ENCODE results near the gene TNFRSF8. TPM values are rescaled to one million over a fixed set of nuclear protein-coding genes. Genes with fewer than 3 reads are reported as not detected.

The TNFRSF8 gene
- total RNA-seq, 1 donor from 2014 or later, result 0.59 TPM

GRCh38 chr1:12128120-12128519 is 65.0 kb downstream of the TNFRSF8 start:
- ATAC-seq (ENCODE audit: poor library complexity) (no peak), DNase-seq (no peak)
- intact Hi-C loops (cut with DNase I), result no loop called here

GRCh38 chr1:12129624-12130023 is 66.5 kb downstream of the TNFRSF8 start:
- DNase-seq (no peak), ATAC-seq (ENCODE audit: poor library complexity) (no peak)
- intact Hi-C loops (cut with DNase I), result no loop called here

DNA sequence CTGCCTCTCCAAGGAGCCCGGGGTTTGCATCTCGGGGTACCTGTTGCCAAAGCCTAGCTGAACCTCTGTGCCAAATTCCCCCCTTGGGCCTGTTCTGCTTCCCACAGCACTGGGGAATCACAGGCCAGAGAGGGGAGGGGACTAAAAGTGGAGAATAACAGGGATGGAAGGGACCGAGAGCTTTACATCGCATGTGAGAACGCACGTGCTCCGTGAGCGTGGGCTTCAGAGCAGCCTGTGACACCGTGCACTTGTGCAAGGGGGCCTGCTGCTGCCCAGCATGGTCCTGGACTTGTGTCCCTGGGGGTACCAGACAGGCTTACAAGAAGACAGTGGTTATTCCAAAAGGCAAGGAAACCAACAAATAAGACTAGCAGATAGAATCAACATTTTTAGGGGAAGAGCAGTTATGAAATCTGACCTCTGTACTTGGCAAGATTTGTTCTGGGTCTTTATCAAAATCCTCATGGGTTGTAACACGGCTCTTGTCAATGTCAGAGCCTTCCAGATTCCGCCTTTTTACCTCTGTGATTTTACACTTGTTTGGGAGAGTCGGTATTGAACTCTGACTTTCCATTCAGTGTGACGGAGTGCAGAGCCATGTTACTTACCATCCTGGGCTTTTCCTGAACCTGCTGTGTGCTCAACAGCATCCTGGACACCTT is 67.5 kb downstream of the TNFRSF8 start:
- ATAC-seq (ENCODE audit: poor library complexity) (no peak), DNase-seq (no peak)
- intact Hi-C loops (cut with DNase I), result no loop called here

GRCh38 chr1:12132078-12132477 is 69.0 kb downstream of the TNFRSF8 start:
- intact Hi-C loops (cut with DNase I), result no loop called here

GRCh38 chr1:12134716-12135115 is 71.6 kb downstream of the TNFRSF8 start:
- intact Hi-C loops (cut with DNase I), result no loop called here
- DNase-seq (no peak), ATAC-seq (ENCODE audit: poor library complexity) (no peak)

More at GRCh38 chr1:12132078-12132477, 69.0 kb downstream of the TNFRSF8 start:
- ATAC-seq (ENCODE audit: poor library complexity) (peak; percentile 28), DNase-seq (no peak)

- intact Hi-C loops (cut with DNase I), result no loop called here
- peak; percentile 84 for DNase-seq
- peak; percentile 71 for ATAC-seq (ENCODE audit: poor library complexity)
These were observed 72.5 kb downstream of the TNFRSF8 start for GRCh38 chr1:12135612-12136011.

DNA sequence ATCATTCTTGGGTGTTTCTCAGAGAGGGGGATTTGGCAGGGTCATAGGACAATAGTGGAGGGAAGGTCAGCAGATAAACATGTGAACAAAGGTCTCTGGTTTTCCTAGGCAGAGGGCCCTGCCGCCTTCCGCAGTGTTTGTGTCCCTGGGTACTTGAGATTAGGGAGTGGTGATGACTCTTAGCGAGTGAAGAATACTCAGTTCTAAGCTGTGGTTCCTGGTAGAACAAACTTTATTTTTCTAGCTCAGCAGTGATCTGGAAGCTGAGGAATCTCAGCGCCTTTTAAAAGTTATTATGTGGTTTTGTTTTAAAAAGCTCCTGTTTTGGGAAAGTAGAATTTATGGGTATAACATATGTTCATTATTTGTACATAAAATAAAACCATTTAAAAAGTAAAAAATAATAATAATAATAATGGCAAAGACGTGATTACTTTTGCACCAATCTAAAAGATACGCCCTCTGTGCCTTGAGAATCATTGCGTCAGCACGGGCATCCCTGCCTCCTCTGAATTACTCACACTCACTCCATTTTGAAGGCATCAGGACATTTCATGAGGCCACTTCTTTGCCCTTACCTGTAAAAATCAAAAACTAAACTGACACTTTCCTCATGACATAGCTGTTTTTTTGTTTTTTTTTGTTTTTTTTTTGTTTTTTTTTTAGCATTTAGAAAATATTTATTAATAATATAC is 74.0 kb downstream of the TNFRSF8 start:
- intact Hi-C loops (cut with DNase I), result no loop called here
- ATAC-seq (ENCODE audit: poor library complexity), result no peak
- DNase-seq, result no peak

DNA sequence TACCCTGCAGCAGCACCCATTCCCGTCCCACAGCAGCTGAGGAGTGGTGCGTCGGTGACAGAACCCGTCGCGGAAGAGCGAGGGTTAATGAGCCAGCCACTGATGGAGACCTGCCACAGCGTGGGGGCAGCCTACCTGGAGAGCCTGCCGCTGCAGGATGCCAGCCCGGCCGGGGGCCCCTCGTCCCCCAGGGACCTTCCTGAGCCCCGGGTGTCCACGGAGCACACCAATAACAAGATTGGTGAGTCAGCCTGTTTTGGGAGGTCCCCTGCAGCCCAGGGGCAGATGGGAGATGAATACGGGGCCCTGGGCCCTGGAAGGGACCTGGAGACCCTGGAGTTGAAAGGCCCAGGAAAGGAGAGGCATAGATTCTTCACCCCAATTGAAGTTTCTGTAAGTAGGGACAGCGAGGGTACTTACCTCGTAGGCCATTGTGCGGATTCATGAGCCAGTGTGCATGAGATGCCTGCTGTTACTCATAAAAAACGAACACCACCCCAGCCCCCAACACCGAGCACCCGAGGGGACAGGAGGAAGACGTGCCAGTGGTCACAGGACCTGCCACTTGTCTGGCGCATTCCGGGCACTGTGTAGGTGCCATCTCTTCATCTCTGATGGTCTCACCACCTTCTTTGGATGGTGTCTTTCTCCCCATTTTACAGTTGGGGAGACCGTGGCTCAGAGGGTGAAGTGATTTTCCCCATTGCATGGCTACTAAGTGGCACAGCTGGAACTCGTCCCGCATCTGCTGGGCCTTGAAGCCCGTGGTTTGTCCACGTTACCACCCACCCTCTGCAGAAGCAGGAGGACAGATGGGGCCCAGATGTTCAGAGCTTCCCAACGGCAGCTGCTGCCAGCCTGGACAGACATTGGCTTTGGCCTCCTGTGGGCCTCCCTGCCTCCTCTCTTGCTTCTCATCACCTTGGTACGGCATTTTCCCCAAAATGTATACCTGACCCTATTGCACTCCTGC is 75.4 kb downstream of the TNFRSF8 start:
- intact Hi-C loops (cut with DNase I), result no loop called here
- DNase-seq, result no peak
- ATAC-seq (ENCODE audit: poor library complexity), result no peak

DNA sequence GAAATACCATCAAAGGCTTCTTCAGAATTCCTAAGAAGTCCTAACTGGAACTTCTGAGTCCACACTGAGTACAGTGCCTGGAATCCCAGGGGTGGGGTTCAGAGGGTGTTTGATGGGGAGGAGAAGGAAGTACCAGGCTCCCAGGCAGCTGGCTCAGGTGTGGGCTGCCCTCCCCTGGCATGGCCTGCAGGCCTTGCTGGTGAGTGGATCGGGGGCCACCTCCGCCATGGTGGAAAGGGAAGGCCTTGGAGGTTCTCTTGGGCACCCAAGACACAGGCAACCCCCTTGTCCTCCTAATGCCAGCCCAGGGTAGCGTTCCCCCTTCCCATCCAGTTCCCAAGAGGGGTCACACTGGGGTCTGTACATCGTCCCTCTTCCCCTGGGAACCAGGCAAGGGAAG is 76.9 kb downstream of the TNFRSF8 start:
- intact Hi-C loops (cut with DNase I), result no loop called here
- DNase-seq (no peak), ATAC-seq (ENCODE audit: poor library complexity) (no peak)

GRCh38 chr1:12140515-12141162 is 77.5 kb downstream of the TNFRSF8 start:
- intact Hi-C loops (cut with DNase I), result no loop called here
- DNase-seq (no peak), ATAC-seq (ENCODE audit: poor library complexity) (no peak)

- ATAC-seq (ENCODE audit: poor library complexity), result no peak
- intact Hi-C loops (cut with DNase I), result no loop called here
- peak; percentile 52 for DNase-seq
These were observed 78.2 kb downstream of the TNFRSF8 start for GRCh38 chr1:12141163-12141850.

DNA sequence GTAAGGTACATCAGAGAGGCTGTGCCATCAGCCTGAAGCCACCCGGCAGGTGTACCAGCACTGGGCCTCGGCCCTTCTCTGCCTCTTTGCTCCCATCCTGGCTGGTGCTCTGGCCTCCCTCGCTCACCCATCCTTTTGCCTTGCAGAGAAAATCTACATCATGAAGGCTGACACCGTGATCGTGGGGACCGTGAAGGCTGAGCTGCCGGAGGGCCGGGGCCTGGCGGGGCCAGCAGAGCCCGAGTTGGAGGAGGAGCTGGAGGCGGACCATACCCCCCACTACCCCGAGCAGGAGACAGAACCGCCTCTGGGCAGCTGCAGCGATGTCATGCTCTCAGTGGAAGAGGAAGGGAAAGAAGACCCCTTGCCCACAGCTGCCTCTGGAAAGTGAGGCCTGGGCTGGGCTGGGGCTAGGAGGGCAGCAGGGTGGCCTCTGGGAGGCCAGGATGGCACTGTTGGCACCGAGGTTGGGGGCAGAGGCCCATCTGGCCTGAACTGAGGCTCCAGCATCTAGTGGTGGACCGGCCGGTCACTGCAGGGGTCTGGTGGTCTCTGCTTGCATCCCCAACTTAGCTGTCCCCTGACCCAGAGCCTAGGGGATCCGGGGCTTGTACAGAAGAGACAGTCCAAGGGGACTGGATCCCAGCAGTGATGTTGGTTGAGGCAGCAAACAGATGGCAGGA is 79.2 kb downstream of the TNFRSF8 start:
- DNase-seq (no peak), ATAC-seq (ENCODE audit: poor library complexity) (no peak)
- intact Hi-C loops (cut with DNase I), result no loop called here

GRCh38 chr1:12142891-12143630 is 80.0 kb downstream of the TNFRSF8 start:
- intact Hi-C loops (cut with DNase I), result no loop called here
- DNase-seq (peak; percentile 85), ATAC-seq (ENCODE audit: poor library complexity) (peak; percentile 58)

DNA sequence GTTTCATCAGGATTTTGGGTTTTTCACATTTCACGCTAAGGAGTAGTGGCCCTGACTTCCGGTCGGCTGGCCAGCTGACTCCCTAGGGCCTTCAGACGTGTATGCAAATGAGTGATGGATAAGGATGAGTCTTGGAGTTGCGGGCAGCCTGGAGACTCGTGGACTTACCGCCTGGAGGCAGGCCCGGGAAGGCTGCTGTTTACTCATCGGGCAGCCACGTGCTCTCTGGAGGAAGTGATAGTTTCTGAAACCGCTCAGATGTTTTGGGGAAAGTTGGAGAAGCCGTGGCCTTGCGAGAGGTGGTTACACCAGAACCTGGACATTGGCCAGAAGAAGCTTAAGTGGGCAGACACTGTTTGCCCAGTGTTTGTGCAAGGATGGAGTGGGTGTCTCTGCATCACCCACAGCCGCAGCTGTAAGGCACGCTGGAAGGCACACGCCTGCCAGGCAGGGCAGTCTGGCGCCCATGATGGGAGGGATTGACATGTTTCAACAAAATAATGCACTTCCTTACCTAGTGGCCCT is 80.6 kb downstream of the TNFRSF8 start:
- DNase-seq (peak; percentile 85), ATAC-seq (ENCODE audit: poor library complexity) (peak; percentile 76)
- intact Hi-C loops (cut with DNase I), result no loop called here

DNA sequence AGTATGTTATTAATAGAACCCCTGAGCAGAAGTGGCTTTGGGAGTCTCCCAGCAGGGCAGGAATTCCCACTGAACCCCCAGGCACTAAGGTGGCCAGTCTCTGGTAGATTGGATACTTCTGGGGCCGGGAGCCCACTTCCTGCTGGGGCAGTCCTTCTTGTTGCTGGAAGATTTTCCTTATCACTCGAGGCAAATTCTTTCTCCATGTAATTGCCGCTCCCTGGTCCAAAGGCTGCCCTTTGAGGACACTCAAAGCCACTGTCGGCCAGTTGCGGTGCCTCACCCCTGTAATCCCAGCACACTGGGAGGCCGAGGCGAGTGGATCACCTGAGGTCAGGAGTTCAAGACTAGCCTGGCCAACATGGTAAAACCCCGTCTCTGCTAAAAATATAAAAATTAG is 81.1 kb downstream of the TNFRSF8 start:
- no peak for ATAC-seq (ENCODE audit: poor library complexity)
- DNase-seq, result no peak

GRCh38 chr1:12144969-12145368 is 81.9 kb downstream of the TNFRSF8 start:
- intact Hi-C loops (cut with DNase I), result no loop called here
- no peak for ATAC-seq (ENCODE audit: poor library complexity)
- no peak for DNase-seq

More for the DNA sequence above, 81.1 kb downstream of the TNFRSF8 start:
- intact Hi-C loops (cut with DNase I), result no loop called here
